ENCODE data around the gene TECR.

- TF ChIP-seq CTCF (IDR thresholded peaks at IDR 0.05; ENCODE audit: poor library complexity, severe bottlenecking) (no peak), SMC3 (conservative IDR thresholded peaks at IDR 0.05; ENCODE audit: poor library complexity) (no peak), EZH2 (IDR thresholded peaks at IDR 0.05; ENCODE audit: borderline replicate concordance, insufficient read depth, low read length, poor library complexity, severe bottlenecking) (no peak), EP300 (conservative IDR thresholded peaks at IDR 0.05; ENCODE audit: poor library complexity, severe bottlenecking) (no peak), POLR2AphosphoS5 (IDR thresholded peaks at IDR 0.05) (no peak), RAD21 (conservative IDR thresholded peaks at IDR 0.05) (no peak), REST (IDR thresholded peaks at IDR 0.05; ENCODE audit: borderline replicate concordance) (no peak), TAF1 (IDR thresholded peaks at IDR 0.05; ENCODE audit: low read depth) (no peak)
Measured at GRCh38 chr19:14495672-14496028, 33.7 kb upstream of the TECR start.
